Body of pancreas (tissue), 4 donors: ENCODE results near the gene ITLN2.

ENCODE experiments used
- CTCF ChIP-seq, 7 experiments: fragments of 450-650 bp in 4 of 7; fragments of 200-600 bp in 3 of 7; sonication (generic) in 3 of 7; IDR thresholded peaks; one replicate each; pipeline ENCODE4 v1.5.1; 2016 to 2019; ENCODE audit warnings: antibody characterized with exemption in 7 of 7
- POLR2A ChIP-seq, 3 donors: fragments of 450-650 bp; IDR thresholded peaks; one replicate each; pipeline ENCODE4 v1.6.1; 2016; ENCODE audit warnings: antibody characterized with exemption in 3 of 3, mild to moderate bottlenecking in 2 of 3

DNA sequence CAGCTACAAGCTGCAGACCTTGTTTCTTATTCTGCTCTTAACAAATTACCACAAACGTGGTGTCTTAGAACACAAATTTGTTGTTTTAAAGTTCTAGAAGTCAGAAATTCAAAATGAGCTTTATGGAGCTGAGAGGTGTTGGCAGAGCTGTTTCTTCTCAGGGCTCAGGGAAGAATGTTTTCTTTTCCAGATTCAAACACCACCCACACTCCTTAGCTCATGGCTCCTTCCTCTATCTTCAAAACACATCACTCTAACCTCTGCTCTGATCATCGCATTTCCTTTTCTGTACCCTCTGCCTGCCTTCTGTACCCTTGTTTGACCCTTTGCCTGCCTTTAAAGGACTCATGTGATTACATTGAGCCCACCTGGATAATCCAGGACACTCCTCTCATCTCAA is 42.7 kb downstream of the ITLN2 start:
- TF ChIP-seq CTCF (IDR thresholded peaks at IDR 0.05) (no peak), POLR2A (IDR thresholded peaks at IDR 0.05) (no peak)
